ENCODE measurements around the gene MLF2. TPM values are rescaled to one million over a fixed set of nuclear protein-coding genes. Genes with fewer than 3 reads are reported as not detected.

MLF2 gene
- total and polyA plus RNA-seq, 2 of the 13 experiments (the other 11 are each of a cell fraction or from before 2014, with no cell fraction given), result 88.1 to 167 TPM

- TF ChIP-seq ARID5B (CRISPR knock-in tag; IDR thresholded peaks at IDR 0.05) (peak; percentile 36; the same call in 1 of the 2 replicates), CTCF (CRISPR knock-in tag; IDR thresholded peaks at IDR 0.05) (no peak), NCOR1 (IDR thresholded peaks at IDR 0.05; ENCODE audit: borderline replicate concordance, low read length) (peak; percentile 20; the same call in 1 of the 2 replicates), FOXA3 (CRISPR knock-in tag; IDR thresholded peaks at IDR 0.05) (peak; percentile 5; the same call in 1 of the 2 replicates), E2F1 (CRISPR knock-in tag; IDR thresholded peaks at IDR 0.05) (no peak), RFX5 (IDR thresholded peaks at IDR 0.05; ENCODE audit: low read depth, low read length) (no peak), ZNF251 (CRISPR knock-in tag; IDR thresholded peaks at IDR 0.05) (no peak), CREBL2 (CRISPR knock-in tag; IDR thresholded peaks at IDR 0.05; ENCODE audit: borderline replicate concordance) (no peak), FOSL2 (CRISPR knock-in tag; IDR thresholded peaks at IDR 0.05) (peak; percentile 29; the same call in 1 of the 2 replicates), HMG20A (CRISPR knock-in tag; IDR thresholded peaks at IDR 0.05; ENCODE audit: borderline replicate concordance) (no peak), ZBTB1 (CRISPR knock-in tag; IDR thresholded peaks at IDR 0.05; ENCODE audit: borderline replicate concordance) (no peak), TFDP2 (CRISPR knock-in tag; IDR thresholded peaks at IDR 0.05) (no peak), ZNF878 (CRISPR knock-in tag; IDR thresholded peaks at IDR 0.05) (no peak), SRSF4 (IDR thresholded peaks at IDR 0.05; ENCODE audit: low read depth, low read length, poor library complexity, severe bottlenecking) (no peak), SOX5 (CRISPR knock-in tag; IDR thresholded peaks at IDR 0.05; ENCODE audit: borderline replicate concordance) (0 out of 2 replicates have a peak, but pooled peaks have one; percentile 11), MED1 (CRISPR knock-in tag; IDR thresholded peaks at IDR 0.05) (peak; percentile 22; the same call in 1 of the 2 replicates), GPBP1L1 (CRISPR knock-in tag; IDR thresholded peaks at IDR 0.05) (no peak), MZF1 (CRISPR knock-in tag; IDR thresholded peaks at IDR 0.05; ENCODE audit: borderline replicate concordance) (no peak), ZNF326 (CRISPR knock-in tag; IDR thresholded peaks at IDR 0.05; ENCODE audit: borderline replicate concordance) (no peak), ASH2L (IDR thresholded peaks at IDR 0.05; ENCODE audit: insufficient read length, low read depth, low read length) (no peak)
These were observed 26.9 kb upstream of the MLF2 start (continued) for GRCh38 chr12:6779708-6780432.
